Hindlimb muscle (tissue), 1 donor: ENCODE measurements around the gene SLC25A25. TPM values are rescaled to one million over a fixed set of nuclear protein-coding genes. Genes with fewer than 3 reads are reported as not detected.
"Not testable (repeated sequence)": the region's sequence is repeated elsewhere in the genome, so short reads cannot be mapped to it uniquely, and the experiment has no call there.

Source experiments
- DNase-seq: peaks from one replicate; pipeline ENCODE4 v3.0.0-alpha.2; 2013
- polyA plus RNA-seq: library from polyadenylated mRNA; unstranded; fragments of 120-200 nt; gene quantifications from one replicate; pipeline ENCODE4 v1.2.1, GENCODE V29; 2013; ENCODE audit not compliant: insufficient read length

The SLC25A25 gene
- polyA plus RNA-seq, 1 donor = 14.9 TPM

DNA sequence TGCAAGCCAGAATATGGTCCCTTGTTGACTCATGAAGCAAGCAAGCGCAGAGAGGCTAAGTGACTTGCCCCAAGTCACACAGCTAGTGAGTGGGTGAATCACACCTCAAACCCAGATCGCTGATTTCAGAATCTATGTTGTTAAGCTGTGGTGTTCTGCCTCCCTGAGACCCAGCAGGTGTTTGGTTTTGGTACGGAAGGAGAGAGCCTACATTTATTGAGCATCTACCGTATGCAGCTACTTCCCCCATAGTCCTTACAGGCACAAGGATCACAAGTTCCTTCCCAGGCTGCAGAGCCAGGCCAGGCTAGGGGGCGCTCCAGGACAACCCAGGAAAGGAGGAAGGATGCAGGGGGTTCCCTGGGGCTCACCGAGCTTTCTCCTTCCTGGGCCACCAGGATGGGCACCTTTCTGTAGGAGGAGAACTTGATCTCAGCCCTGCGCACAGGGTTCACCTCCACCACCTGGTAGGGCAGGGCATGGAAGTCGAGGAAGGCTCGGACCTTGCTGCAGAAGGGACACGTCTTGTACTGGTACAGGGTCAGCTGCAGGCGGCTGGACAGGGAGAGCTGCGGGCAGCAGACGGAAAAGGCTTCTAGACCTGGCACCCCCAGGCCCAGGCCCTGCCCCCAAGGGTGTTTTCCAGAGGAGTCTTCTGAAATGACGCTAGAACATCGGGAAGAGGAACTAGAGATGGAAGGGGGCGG is 57.0 kb downstream of the SLC25A25 start:
- DNase-seq = peak; percentile 50

DNA sequence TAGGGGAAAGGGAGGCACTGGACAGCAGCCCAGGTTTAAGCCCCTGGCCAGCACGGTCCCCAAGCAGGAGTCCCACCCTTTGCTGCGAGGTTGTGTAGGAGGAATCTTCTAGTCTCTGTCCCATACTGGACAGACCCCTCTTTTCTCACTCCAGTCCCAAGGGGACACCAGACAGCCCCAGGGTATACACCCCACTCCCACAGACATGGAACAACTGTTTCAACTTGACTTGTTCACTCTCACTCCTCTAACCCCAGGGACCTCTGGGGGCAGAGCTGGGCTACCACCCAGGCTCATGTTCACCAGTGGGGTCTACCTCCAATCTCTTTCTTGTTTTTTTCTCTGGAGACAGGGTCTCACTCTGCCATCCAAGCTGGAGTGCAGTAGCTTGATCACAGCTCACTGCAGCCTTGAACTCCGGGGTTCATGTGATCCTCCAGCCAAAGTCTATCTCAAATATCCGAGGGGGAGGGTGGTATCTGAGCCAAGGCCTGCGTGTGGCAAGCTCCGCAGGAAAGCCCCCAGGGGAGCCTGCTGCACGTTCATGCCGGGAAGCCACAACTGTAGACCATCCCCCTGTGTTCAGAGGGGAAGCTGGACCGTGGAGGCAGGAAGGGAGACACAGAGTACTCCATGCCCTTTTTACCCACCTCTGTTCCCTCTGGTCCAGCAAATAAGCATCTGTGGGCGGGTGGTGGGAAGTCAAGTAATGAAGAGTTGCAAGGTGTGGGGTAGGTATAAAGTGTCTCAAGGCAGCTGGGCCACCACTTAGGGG is 57.7 kb downstream of the SLC25A25 start:
- DNase-seq = no peak

DNA sequence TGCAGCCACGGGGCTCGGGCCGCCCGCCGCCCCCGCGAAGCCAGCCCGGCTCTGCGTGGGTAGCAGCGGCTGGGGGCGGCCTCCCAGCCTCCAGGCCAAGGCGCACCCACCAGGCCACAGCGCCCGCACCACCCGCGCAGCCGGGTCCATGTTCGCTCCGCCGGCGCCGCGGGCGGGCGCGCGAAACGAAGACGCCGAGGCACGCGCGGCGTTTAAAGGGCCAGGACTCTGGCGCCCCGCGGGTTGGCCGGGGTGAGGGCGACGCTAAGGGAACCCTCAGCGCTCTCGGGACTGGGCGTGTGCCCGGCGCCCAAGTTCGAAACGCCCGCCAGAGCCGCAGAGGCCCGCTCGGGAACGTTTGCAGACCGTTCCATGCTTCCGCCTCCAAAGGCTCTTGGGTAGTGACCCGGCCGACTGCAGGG is 59.5 kb downstream of the SLC25A25 start, which contains the start of gene PTGES2:
Gene PTGES2, minus strand, starts transcription at position 162 of the 422 bp plus-strand sequence. Its CDS starts 12 bp downstream, at position 150.
- peak; percentile 93 for DNase-seq

- peak; percentile 92 for DNase-seq
These were observed 60.2 kb downstream of the SLC25A25 start for GRCh38 chr9:128127990-128128835.

DNA sequence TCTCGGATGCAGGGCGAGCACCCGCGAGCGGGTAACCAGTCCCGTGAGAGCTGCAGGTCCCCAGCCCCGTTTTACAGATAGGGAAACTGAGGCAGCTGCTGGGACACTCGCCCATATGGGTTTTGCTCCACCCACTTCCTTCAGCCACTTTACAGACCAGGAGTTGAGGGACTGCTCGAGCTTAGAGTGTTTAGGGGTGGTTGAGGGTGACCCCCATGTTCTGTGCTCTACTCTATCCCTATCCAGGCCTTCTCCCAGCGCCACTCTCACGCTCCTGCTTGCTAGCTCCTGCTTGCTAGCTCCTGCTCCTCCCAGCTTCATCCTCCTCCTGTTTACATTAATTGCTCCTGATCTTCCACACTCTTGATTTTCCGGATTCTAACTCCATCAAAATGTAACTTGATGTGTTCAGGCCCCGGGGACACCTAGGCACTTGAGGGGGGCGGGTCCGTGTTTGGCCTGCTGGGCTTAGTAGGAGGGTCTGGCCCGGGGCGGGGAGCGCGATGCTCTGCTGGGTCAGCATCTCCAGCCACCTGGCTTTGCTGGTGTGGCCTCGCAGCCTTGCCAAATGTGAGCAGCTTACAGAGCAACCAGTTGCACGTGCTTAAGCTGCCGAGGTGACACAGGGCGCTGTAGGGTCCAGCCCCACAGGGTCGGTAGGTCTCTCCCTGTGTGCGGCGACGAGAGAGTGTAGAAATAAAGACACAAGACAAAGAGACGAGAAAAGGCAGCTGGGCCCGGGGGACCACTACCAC is 61.0 kb downstream of the SLC25A25 start:
- DNase-seq = no peak

DNA sequence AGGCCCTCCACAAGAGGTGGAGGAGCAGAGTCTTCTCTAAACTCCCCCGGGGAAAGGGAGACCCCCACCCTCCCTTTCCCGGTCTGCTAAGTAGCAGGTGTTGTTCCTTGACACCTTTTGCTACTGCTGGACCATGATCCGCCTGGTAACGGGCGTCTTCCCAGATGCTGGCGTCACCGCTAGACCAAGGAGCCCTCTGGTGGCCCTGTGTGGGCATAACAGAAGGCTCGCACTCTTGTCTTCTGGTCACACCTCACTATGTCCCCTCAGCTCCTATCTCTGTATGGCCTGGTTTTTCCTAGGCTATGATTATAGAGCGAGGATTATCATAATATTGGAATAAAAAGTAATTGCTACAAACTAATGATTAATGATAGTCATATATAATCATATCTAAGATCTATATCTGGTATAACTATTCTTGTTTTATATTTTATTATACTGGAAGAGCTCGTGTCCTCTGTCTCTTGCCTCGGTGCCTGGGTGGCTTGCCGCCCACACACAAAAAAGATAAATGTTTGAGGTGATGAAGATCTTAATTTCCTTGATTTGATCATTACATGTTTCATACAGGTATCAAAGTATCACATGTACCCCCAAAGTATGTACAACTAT is 62.1 kb downstream of the SLC25A25 start:
- not testable (repeated sequence) for DNase-seq

- DNase-seq = not testable (repeated sequence)
These were observed 62.6 kb downstream of the SLC25A25 start for GRCh38 chr9:128130651-128131050.

GRCh38 chr9:128131346-128131745 is 63.3 kb downstream of the SLC25A25 start:
- not testable (repeated sequence) for DNase-seq

- peak; percentile 44 for DNase-seq
These were observed 64.1 kb downstream of the SLC25A25 start for GRCh38 chr9:128132139-128132538.

DNA sequence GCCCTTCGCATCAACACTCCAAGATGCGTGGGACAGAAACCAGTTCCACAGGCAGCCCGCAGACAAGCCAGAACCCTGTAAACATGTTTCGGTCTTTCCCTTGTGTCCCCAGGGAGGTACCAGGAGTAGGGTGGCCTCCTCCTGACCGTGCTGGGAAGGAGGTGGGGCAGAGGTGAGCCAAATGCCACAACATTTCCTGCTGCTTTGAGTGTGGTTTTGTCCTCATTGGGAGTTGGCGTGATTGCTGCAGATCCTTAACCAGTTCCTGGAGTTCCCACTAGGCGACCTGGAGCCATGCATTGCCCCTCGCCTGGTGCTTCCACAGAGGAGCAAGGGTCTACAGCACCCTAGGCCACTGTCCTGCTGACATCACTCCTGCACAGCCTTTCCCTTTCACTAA is 67.5 kb downstream of the SLC25A25 start:
- not testable (repeated sequence) for DNase-seq

DNA sequence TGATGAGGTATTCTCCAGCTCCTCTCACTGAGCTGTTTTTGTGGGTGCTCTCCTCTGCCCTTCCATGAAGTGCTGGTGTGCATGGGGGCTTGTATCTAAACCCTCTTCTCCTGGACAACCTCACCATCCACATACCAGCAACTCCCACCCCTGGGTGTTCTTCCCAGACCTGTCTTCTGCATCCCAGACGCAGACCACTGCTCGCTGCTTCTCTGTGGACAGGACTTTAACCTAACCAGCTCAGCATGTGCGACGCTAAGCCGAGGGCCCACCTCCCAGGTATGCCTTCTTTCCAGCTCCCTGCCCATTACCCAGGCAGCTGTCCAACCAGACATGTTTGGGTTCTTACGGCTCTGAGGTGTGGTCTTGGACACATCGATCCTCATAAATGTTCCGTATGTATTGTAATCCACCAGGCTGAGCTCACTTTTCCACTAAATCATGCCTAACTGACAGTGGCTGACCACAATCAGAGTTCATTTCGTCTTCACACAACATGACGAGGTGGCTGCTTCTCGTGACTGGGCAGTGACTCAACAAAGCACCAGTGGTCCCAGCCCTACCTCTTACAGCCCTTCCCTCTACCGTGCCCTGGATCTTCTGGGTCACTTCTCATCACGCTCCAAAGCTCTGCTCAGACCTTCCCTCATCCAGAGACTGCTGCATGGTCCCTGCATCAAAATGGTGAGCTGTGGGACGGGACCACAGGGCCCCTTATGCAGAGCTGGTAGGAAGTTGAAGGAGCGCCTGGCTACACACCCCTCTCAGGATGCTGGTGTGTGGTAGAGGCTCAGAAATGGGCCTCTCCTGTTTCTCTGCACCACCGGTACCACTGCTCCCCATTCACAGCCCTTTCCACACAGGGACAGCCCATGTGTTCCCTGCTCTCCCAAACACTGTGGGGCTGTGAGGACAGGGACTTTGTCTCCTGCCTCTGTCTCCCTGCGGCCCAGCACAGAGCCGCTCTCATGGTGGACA is 69.1 kb downstream of the SLC25A25 start:
- DNase-seq = no peak

GRCh38 chr9:128138001-128138400 is 70.0 kb downstream of the SLC25A25 start:
- no peak for DNase-seq

DNA sequence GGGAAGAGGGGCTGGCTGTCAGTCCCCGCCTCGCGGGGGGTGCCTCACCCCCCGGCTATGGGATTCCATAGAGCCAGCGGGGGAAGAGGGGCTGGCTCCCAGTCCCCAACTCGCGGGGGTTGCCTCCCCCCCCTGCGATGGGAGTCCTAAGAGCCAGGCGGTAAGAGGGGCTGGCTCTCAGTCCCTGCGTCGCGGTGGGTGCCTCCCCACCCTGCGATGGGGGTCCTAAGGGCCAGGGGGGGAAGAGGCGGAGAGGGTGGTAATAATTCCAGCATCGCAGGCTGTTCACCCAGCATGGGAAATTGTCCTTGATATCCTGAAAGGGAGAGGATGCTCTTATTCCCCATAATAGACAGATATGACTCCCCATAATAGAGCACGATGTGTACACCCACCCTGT is 71.6 kb downstream of the SLC25A25 start:
- DNase-seq = no peak

DNA sequence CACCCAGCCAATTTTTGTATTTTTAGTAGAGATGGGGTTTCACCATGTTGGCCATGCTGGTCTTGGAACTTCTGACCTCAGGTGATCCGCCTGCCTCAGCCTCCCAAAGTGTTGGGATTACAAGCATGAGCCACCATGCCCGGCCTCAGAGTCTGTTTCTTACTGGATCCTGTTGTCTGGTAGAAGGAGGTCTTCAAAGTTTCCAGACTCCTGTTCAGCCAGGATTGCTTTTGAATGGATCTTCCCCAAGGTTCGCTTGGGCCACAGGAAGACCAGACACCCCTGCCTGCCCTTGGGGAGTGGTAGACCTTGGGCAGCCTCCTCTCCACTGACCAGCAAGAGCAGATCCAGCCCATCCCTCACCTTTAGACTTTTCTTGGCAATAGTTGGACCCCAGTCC is 73.6 kb downstream of the SLC25A25 start:
- DNase-seq = no peak

- no peak for DNase-seq
These were observed 74.0 kb downstream of the SLC25A25 start for GRCh38 chr9:128142061-128142460.

DNA sequence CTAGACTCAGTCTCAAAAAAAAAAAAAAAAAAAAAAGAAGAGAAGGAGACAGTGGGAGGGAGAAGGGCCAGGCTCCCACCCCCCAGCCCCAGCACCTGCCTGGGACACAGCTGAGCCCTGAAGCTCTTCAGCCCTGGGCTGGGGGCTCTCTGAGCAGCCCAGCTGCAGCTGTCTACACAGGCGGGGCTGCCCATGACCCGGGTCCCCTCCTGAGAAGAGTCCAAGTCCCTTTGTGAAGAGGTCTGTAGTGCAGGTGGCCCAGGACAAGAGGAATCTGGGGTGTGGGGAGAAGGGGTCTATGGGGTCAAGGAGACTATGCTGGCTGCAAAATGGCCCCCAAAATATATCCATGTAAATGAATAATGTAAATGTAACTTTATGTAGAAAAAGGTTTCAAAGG is 74.6 kb downstream of the SLC25A25 start:
- no peak for DNase-seq

GRCh38 chr9:128143525-128144238 is 75.7 kb downstream of the SLC25A25 start:
- no peak for DNase-seq

DNA sequence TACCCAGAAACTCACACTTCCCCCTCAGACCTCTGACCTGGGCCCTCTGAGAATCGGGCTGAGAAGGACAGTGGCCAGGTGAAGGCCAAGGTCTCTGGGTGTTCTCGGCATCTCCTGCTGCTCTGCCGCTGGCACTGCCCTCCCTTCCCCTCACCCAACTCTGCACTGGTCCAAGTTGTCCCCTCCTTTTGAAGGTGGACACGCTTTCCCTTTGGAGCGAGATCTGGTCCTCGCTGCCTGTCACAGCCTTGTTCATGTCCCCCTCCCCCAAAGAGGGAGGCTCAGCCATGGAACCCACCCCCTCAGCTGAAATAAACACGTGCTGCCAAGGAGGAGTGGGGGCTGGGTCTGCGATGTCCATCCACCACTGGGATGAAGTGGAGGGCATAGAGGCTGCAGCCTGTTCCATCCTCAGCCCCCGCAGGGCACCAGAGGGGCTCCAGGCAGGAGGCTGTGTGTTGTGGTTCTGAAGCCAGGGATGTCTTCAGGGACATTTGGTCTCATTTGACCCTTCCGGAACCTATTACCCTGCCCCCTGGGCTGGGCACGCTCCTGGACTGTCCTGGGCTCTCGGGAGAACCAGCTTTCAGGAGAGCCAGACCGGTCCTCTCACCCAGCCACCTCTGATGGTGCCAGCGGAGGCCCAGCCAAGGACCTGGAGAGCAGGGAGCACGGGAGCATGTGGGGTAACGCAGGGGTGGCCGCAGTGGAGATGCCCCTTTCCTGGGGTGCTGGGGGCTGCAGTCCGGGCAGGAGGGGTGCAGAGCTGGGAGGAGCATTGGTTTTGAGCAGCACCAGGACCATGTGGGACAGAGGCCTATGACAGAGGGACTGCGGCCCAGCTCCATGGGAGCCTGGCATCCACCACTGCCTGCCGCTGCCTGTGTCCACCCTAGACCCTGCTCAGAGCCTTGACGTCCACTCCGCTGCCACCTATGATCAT is 76.5 kb downstream of the SLC25A25 start:
- no peak for DNase-seq
